ENCODE measurements around the gene ATP8A2. TPM values are rescaled to one million over a fixed set of nuclear protein-coding genes. Genes with fewer than 3 reads are reported as not detected.

ATP8A2 gene
- total RNA-seq, 1 donor from 2014 or later, result 4.2 TPM

DNA sequence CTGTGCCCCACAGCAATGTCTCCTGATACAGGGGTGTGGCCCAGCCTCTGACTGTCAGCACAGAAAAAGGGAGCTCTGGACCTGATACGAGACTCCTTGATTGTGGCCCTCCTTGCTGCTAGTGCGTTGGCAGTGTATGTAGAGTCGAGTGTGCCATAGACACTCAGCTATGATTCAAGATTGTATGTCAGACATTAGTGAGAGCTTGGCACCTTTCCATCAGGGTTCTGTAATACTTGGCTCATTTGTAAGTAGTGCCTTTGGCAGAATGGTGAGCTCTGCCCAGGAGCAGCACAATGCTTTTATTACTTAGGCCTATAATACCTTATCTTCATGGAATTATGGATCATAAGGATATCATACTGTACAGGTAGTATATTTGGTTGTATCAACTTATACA is 83.4 kb downstream of the ATP8A2 start:
- H3K27ac ChIP-seq, result no peak overlapping the region
- H3K9ac ChIP-seq, result no peak overlapping the region
- no peaks in the 10 kb centered on the region for H3K9me3 ChIP-seq (ENCODE audit: low read depth)
- H3K27me3 Mint-ChIP-seq (ENCODE audit: insufficient read depth, low read depth), result peaks cover 14% of the 10 kb centered on the region
- H3K4me1 ChIP-seq, result no peaks in the 10 kb centered on the region
- H3K4me3 ChIP-seq, result no peak overlapping the region
- H3F3A ChIP-seq (ENCODE audit: low read depth), result no peaks in the 10 kb centered on the region
- H3K4me1 Mint-ChIP-seq, result no peaks in the 10 kb centered on the region
- no peak for TF ChIP-seq EZH2phosphoT487 (IDR thresholded peaks at IDR 0.05)
- no peak overlapping the region for H3K4me2 ChIP-seq
- no peaks in the 10 kb centered on the region for H3K36me3 Mint-ChIP-seq
- H3K36me3 ChIP-seq, result no peaks in the 10 kb centered on the region
- H3K4me3 Mint-ChIP-seq, result no peak overlapping the region
- no peaks in the 10 kb centered on the region for H4K20me1 ChIP-seq (ENCODE audit: low read depth)
- no peaks in the 10 kb centered on the region for H3K9me3 Mint-ChIP-seq
- no peaks in the 10 kb centered on the region for H3K27me3 ChIP-seq
- DNase-seq (ENCODE audit: low spot score), result no peak
- H2AFZ ChIP-seq (replicated peaks), result no peak overlapping the region
- no peak overlapping the region for H3K27ac Mint-ChIP-seq
- H3K79me2 ChIP-seq (ENCODE audit: low read depth), result no peaks in the 10 kb centered on the region

DNA sequence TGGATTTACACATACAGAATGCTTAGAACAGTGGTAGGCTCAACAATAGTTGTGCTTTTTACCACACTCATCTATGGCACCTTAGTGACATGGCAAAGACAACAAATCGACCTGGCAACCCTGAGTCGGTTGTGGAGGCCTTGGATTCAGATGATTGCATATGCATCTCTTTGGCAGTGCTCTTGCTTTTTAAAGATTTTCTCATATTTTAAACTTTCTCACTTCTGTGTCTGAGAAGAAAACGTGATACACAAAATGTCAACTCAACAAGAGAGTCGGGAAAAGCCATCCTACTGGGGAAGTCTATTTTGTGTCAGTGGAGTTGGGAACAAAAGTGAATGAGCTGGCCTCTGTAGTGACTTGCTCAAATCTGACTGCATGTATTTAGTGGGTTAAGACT is 85.8 kb downstream of the ATP8A2 start:
- H3K27ac Mint-ChIP-seq, result no peak overlapping the region
- no peaks in the 10 kb centered on the region for H3K27me3 ChIP-seq
- no peak overlapping the region for H3K4me3 ChIP-seq
- TF ChIP-seq EZH2 (IDR thresholded peaks at IDR 0.05) (no peak), EZH2phosphoT487 (IDR thresholded peaks at IDR 0.05) (no peak)
- TF ChIP-seq, protein P1, sequence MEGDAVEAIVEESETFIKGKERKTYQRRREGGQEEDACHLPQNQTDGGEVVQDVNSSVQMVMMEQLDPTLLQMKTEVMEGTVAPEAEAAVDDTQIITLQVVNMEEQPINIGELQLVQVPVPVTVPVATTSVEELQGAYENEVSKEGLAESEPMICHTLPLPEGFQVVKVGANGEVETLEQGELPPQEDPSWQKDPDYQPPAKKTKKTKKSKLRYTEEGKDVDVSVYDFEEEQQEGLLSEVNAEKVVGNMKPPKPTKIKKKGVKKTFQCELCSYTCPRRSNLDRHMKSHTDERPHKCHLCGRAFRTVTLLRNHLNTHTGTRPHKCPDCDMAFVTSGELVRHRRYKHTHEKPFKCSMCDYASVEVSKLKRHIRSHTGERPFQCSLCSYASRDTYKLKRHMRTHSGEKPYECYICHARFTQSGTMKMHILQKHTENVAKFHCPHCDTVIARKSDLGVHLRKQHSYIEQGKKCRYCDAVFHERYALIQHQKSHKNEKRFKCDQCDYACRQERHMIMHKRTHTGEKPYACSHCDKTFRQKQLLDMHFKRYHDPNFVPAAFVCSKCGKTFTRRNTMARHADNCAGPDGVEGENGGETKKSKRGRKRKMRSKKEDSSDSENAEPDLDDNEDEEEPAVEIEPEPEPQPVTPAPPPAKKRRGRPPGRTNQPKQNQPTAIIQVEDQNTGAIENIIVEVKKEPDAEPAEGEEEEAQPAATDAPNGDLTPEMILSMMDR (IDR thresholded peaks at IDR 0.05), result no peak
- H3K27ac ChIP-seq, result no peak overlapping the region
- no peaks in the 10 kb centered on the region for H3K9me3 ChIP-seq (ENCODE audit: low read depth)
- H3K9me3 Mint-ChIP-seq, result no peaks in the 10 kb centered on the region
- H3K4me3 Mint-ChIP-seq, result no peak overlapping the region
- no peaks in the 10 kb centered on the region for H3K36me3 Mint-ChIP-seq
- no peaks in the 10 kb centered on the region for H4K20me1 ChIP-seq (ENCODE audit: low read depth)
- no peak overlapping the region for H3K9ac ChIP-seq
- no peak overlapping the region for H2AFZ ChIP-seq (replicated peaks)
- no peak for DNase-seq (ENCODE audit: low spot score)
- no peaks in the 10 kb centered on the region for H3F3A ChIP-seq (ENCODE audit: low read depth)
- no peaks in the 10 kb centered on the region for H3K36me3 ChIP-seq
- no peaks in the 10 kb centered on the region for H3K4me1 ChIP-seq
- no peak overlapping the region for H3K4me2 ChIP-seq
- no peaks in the 10 kb centered on the region for H3K79me2 ChIP-seq (ENCODE audit: low read depth)
- peaks cover 15% of the 10 kb centered on the region for H3K27me3 Mint-ChIP-seq (ENCODE audit: insufficient read depth, low read depth)
- no peaks in the 10 kb centered on the region for H3K4me1 Mint-ChIP-seq

DNA sequence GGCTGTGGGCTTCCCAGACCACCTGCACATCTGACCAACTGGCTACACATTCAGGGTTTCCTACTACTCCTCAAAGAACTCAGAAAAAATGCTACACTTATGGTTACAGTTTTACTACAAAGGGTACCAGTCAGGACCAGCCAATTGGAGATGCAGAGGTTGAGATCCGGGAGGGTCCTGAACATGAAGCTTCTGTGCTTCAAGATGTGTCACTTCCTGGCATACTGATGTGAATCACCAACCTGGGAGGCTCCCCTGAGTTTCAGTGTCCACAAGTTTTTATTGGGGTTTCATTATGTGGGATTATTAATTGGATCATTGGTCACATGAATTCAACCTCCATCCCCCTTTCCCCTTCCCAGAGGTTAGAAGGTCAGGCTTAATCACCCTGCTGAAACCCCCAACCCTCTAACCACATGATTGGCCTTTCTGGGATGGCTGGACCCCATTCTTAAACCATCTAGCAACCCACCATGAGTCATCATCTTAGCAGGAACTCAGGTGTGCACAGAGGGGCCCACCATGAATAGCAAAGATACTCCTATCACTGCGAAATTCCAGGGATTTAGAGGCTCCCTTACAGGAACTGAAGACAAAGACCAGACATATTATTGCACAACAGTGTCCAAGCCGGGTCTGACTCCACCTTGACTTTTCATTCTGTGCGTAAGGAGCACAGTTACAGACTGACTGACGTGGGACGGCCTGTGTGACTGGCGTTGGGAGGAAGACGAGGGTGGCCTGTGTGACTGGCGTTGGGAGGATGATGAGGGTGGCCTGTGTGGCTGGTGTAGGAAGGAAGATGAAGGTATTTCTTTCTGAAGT is 90.7 kb downstream of the ATP8A2 start:
- Histone ChIP-seq H3F3A (ENCODE audit: low read depth) (no peaks in the 10 kb centered on the region), H3K36me3 (no peaks in the 10 kb centered on the region), H3K79me2 (ENCODE audit: low read depth) (no peaks in the 10 kb centered on the region), H3K9me3 (ENCODE audit: low read depth) (no peaks in the 10 kb centered on the region), H3K4me2 (no peak overlapping the region), H3K27ac (no peak overlapping the region), H4K20me1 (ENCODE audit: low read depth) (no peaks in the 10 kb centered on the region), H2AFZ (replicated peaks) (no peak overlapping the region), H3K9ac (no peak overlapping the region), H3K27me3 (no peaks in the 10 kb centered on the region), H3K4me3 (no peak overlapping the region), H3K4me1 (no peaks in the 10 kb centered on the region)
- H3K27ac Mint-ChIP-seq, result no peak overlapping the region
- peaks cover 17% of the 10 kb centered on the region for H3K27me3 Mint-ChIP-seq (ENCODE audit: insufficient read depth, low read depth)
- H3K9me3 Mint-ChIP-seq, result no peaks in the 10 kb centered on the region
- no peaks in the 10 kb centered on the region for H3K4me1 Mint-ChIP-seq
- H3K4me3 Mint-ChIP-seq, result no peak overlapping the region
- TF ChIP-seq, protein P1 (IDR thresholded peaks at IDR 0.05), result no peak
- TF ChIP-seq EZH2phosphoT487 (IDR thresholded peaks at IDR 0.05) (no peak), EZH2 (IDR thresholded peaks at IDR 0.05) (no peak)
- no peaks in the 10 kb centered on the region for H3K36me3 Mint-ChIP-seq
- no peak for DNase-seq (ENCODE audit: low spot score)

DNA sequence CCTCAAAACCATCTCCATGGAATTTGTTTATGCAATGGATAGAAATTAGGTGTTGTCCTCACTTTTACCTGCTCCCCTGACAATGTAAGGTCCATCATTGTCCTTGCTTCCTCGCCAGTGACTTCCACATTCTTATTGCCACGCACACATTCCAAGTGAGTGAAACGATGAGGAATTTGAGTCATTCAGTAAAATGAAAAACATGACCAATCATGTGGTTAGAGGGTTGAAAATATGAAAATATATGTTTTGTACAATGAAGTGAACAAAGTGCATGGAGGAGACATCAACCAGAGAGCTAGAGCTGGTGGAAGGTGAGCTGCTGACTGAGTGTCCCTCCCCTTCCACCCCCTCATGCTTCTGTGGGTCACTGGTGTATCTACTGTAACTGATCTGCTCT is 91.7 kb downstream of the ATP8A2 start:
- TF ChIP-seq EZH2phosphoT487 (IDR thresholded peaks at IDR 0.05) (no peak), EZH2 (IDR thresholded peaks at IDR 0.05) (no peak)
- TF ChIP-seq, protein P1 (IDR thresholded peaks at IDR 0.05), result no peak
- no peak overlapping the region for H3K4me2 ChIP-seq
- H3K27ac Mint-ChIP-seq, result no peak overlapping the region

More for the DNA sequence above, 91.7 kb downstream of the ATP8A2 start:
- H3K27me3 ChIP-seq, result peaks cover 9% of the 10 kb centered on the region
- no peak overlapping the region for H3K4me3 ChIP-seq
- H3K36me3 Mint-ChIP-seq, result no peaks in the 10 kb centered on the region
- no peaks in the 10 kb centered on the region for H3K9me3 ChIP-seq (ENCODE audit: low read depth)
- H3K36me3 ChIP-seq, result no peaks in the 10 kb centered on the region
- H3K4me3 Mint-ChIP-seq, result no peak overlapping the region
- no peaks in the 10 kb centered on the region for H4K20me1 ChIP-seq (ENCODE audit: low read depth)
- peaks cover 8% of the 10 kb centered on the region for H3F3A ChIP-seq (ENCODE audit: low read depth)
- peaks cover 22% of the 10 kb centered on the region for H3K27me3 Mint-ChIP-seq (ENCODE audit: insufficient read depth, low read depth)
- H3K9me3 Mint-ChIP-seq, result no peaks in the 10 kb centered on the region
- H3K27ac ChIP-seq, result no peak overlapping the region
- no peaks in the 10 kb centered on the region for H3K79me2 ChIP-seq (ENCODE audit: low read depth)
- no peak overlapping the region for H3K9ac ChIP-seq
- H3K4me1 ChIP-seq, result no peaks in the 10 kb centered on the region
- no peak for DNase-seq (ENCODE audit: low spot score)
- no peak overlapping the region for H2AFZ ChIP-seq (replicated peaks)
- peaks cover 4% of the 10 kb centered on the region for H3K4me1 Mint-ChIP-seq

All from neural progenitor cell (in vitro differentiated cells).